GM12878 (cell line): ENCODE data around the gene PYGO2. TPM values are rescaled to one million over a fixed set of nuclear protein-coding genes. Genes with fewer than 3 reads are reported as not detected.

ENCODE experiments used
- ATAC-seq: fragments of 200-7000 bp; cut with Tn5 transposase; 3 replicates; pipeline ENCODE4 v1.9.1; 2020; ENCODE audit warnings: mild to moderate bottlenecking, moderate library complexity
- BruUV-seq: library from RNA; stranded (reverse); fragments of 400-500 nt; replicated peaks from 2 replicates; lab custom pipeline; 2021; lab: Mats Ljungman, UMichigan
- CTCF ChIA-PET: fragments of 300-600 bp; sonication (Branson Sonifier 250); formaldehyde crosslinking; extraction: SDS; loops from one replicate; lab custom pipeline; 2021; ENCODE audit warnings: inconsistent platforms; lab: Yijun Ruan, JAX
- POLR2A ChIA-PET: fragments of 350-600 bp; formaldehyde crosslinking; extraction: SDS; loops from one replicate; lab custom pipeline; 2021; ENCODE audit warnings: inconsistent platforms; lab: Charles Lee
- RAD21 ChIA-PET: fragments of 300-600 bp; sonication (Branson Sonifier 250); formaldehyde crosslinking; loops from one replicate; lab custom pipeline; 2023; ENCODE audit warnings: antibody characterized with exemption; ENCODE audit not compliant: unreplicated experiment; lab: Charles Lee
- SMC1A ChIA-PET: fragments of 300-600 bp; sonication (Branson Sonifier 250); formaldehyde crosslinking; loops from one replicate; lab custom pipeline; 2023; ENCODE audit not compliant: unreplicated experiment, uncharacterized antibody; lab: Charles Lee
- DNase-seq: peaks from one replicate; pipeline ENCODE4 v3.0.0-alpha.2; 2011; ENCODE audit warnings: low read depth, low spot score
- FAIRE-seq: peaks from 3 replicates; lab custom pipeline; 2011; peaks lifted over from hg19 to GRCh38; lab: Jason Lieb, UNC
- H2AFZ ChIP-seq: 2 replicates; pipeline ENCODE4 v1.6.0; 2011; ENCODE audit warnings: low read depth, low read length, control low read depth; ENCODE audit not compliant: control insufficient read depth
- H3K27ac ChIP-seq: 2 replicates; pipeline ENCODE4 v1.5.1; 2011; ENCODE audit warnings: control low read depth; ENCODE audit not compliant: control insufficient read depth, insufficient read depth
- H3K27me3 ChIP-seq, 2 experiments: replicated peaks in 1 of 2; 2 replicates each; pipeline versions ENCODE4 v1.6.0 to v1.6.1; 2011; ENCODE audit warnings: low read length in 1 of 2; ENCODE audit not compliant: control insufficient read depth in 2 of 2, insufficient read depth in 2 of 2
- H3K36me3 ChIP-seq, 2 experiments: 2 replicates each; pipeline ENCODE4 v1.5.1; 2011; ENCODE audit warnings: low read length in 1 of 2; ENCODE audit not compliant: control insufficient read depth in 2 of 2, insufficient read depth in 2 of 2
- H3K4me1 ChIP-seq: 2 replicates; pipeline ENCODE4 v1.6.1; 2011; ENCODE audit warnings: mild to moderate bottlenecking, low read length, moderate library complexity, mixed read lengths; ENCODE audit not compliant: control insufficient read depth, insufficient read depth
- H3K4me2 ChIP-seq: 2 replicates; pipeline ENCODE4 v1.6.0; 2011; ENCODE audit warnings: control low read depth; ENCODE audit not compliant: control insufficient read depth, insufficient read depth
- H3K4me3 ChIP-seq: fragments of 200-600 bp; sonication (generic); 2 replicates; pipeline ENCODE4 v1.5.1; 2016
- H3K79me2 ChIP-seq: 2 replicates; pipeline ENCODE4 v1.6.0; 2011; ENCODE audit warnings: low read length; ENCODE audit not compliant: control insufficient read depth, insufficient read depth
- H3K9ac ChIP-seq: 2 replicates; pipeline ENCODE4 v1.8.0; 2011; ENCODE audit warnings: low read length, control low read depth, mixed read lengths; ENCODE audit not compliant: control insufficient read depth, insufficient read depth
- H3K9me3 ChIP-seq: replicated peaks from 3 replicates; pipeline ENCODE4 v1.5.1; 2011; ENCODE audit warnings: mild to moderate bottlenecking, low read length; ENCODE audit not compliant: control insufficient read depth, insufficient read depth
- H4K20me1 ChIP-seq: 2 replicates; pipeline ENCODE4 v1.6.0; 2011; ENCODE audit not compliant: control insufficient read depth, insufficient read depth
- BACH1 ChIP-seq: fragments of 450-650 bp; IDR thresholded peaks from 2 replicates; pipeline ENCODE4 v1.6.1; 2017; ENCODE audit warnings: mild to moderate bottlenecking, borderline replicate concordance
- CEBPB ChIP-seq, 2 experiments: fragments of 150-350 bp in 1 of 2; IDR thresholded peaks; 2 replicates each; pipeline ENCODE4 v1.6.1; 2012 to 2014; ENCODE audit warnings: low read depth in 2 of 2, low read length in 2 of 2, borderline replicate concordance in 1 of 2, inconsistent platforms in 1 of 2
- EZH2 ChIP-seq: IDR thresholded peaks from 2 replicates; pipeline ENCODE4 v1.6.1; 2012; ENCODE audit warnings: low read depth, mild to moderate bottlenecking, control low read depth, inconsistent platforms, low read length, borderline replicate concordance; ENCODE audit not compliant: control insufficient read depth
- MXI1 ChIP-seq: fragments of 150-350 bp; IDR thresholded peaks from 2 replicates; pipeline ENCODE4 v1.6.1; 2011; ENCODE audit warnings: low read depth, mild to moderate bottlenecking, inconsistent platforms, low read length, improper control_type of control experiment
- PAX5 ChIP-seq: IDR thresholded peaks from 2 replicates; pipeline ENCODE4 v1.6.1; 2011; ENCODE audit warnings: low read depth, low read length, borderline replicate concordance
- RBBP5 ChIP-seq: fragments of 200-600 bp; sonication (generic); conservative IDR thresholded peaks from 2 replicates; pipeline ENCODE4 v1.6.1; 2016
- ZBED1 ChIP-seq: IDR thresholded peaks from 2 replicates; pipeline ENCODE4 v1.6.1; 2016; ENCODE audit warnings: borderline replicate concordance
- WGBS: methylation state at CpG from one replicate; pipeline ENCODE4 v1.1.6; 2016; ENCODE audit warnings: low lambda C conversion rate; ENCODE audit not compliant: insufficient replicate concordance, insufficient coverage; ENCODE audit errors: missing lambda C conversion rate; 5-methylcytosine and 5-hydroxymethylcytosine counted together
- in situ Hi-C: fragments of 300-500 bp; cut with MboI; formaldehyde crosslinking; loops from 9 replicates; pipeline ENCODE4 v1.14.3; 2018; ENCODE audit warnings: mixed read lengths
- intact Hi-C: fragments of 100-400 bp; cut with micrococcal nuclease; formaldehyde crosslinking; loops from one replicate; pipeline ENCODE4 v1.14.2; 2022; ENCODE audit not compliant: unreplicated experiment
- polyA plus RNA-seq, 11 experiments: library from polyadenylated mRNA; depleted of rRNA in 4 of 11; unstranded in 6 of 11; stranded (reverse) in 5 of 11; fragments of >200 nt; fragmentation: Nextera tagmentation in 4 of 11; fragmentation: Illumina TruSeq in 1 of 11; extraction: Ambion mirVana in 4 of 11; extraction: Trizol in 1 of 11; gene quantifications; 1 replicate in 1 of 11; 2 replicates in 10 of 11; pipeline versions ENCODE4 v1.2.1 to v1.2.3, GENCODE V29; 2011 to 2016; ENCODE audit warnings: inconsistent platforms in 2 of 11, missing spikeins in 2 of 11, low read depth in 1 of 11
- total RNA-seq, 4 experiments: library from RNA; depleted of rRNA in 3 of 4; stranded (reverse); fragments of >200 nt in 3 of 4; fragmentation: Illumina TruSeq in 1 of 4; extraction: Trizol in 1 of 4; gene quantifications; 2 replicates each; pipeline versions ENCODE4 v1.2.1 to v1.2.3, GENCODE V29; 2013 to 2021
- TF ChIP-seq, protein P1 (sequence below): fragments of 450-650 bp; formaldehyde crosslinking; IDR thresholded peaks from 2 replicates; pipeline ENCODE4 v1.5.0; 2022; ENCODE audit warnings: mild to moderate bottlenecking, missing genetic modification characterization
- TF ChIP-seq, protein P2 (sequence below): fragments of 450-650 bp; IDR thresholded peaks from 2 replicates; pipeline ENCODE4 v1.6.1; 2017; ENCODE audit warnings: borderline replicate concordance

Gene PYGO2
- total and polyA plus RNA-seq, 10 of the 15 experiments (the other 5 are each of a cell fraction or from before 2014, with no cell fraction given), result 8.1 to 33.8 (median 23.5) TPM

DNA sequence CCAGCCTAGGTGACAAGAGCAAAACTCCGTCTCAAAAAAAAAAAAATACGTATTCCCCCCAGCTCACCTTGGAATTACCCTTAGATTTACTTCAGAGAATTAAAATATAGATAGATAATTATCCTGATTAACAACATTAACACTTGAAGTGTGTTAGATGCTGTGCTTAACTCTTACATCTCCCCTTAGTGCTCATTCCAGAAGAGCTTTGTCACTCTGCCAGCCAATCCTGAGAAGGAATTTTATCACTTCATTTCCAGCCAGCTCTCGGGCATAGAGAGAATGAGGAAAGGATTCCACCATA is 10.6 kb upstream of the PYGO2 start:
- CTCF ChIA-PET, result interaction anchor here (0.6 to 20.6 kb wide), 8 partner anchors 10 to 45 kb away, joined by 3 to 226 read pairs (median 4); partner anchors contain the start of genes LENEP, PBXIP1, PYGO2 and ZBTB7B
- SMC1A ChIA-PET, result interaction anchor here (1.4 to 3.2 kb wide), 4 partner anchors 11 to 102 kb away, joined by 3 to 21 read pairs (median 5); partner anchors contain the start of genes FLAD1, KCNN3 and PBXIP1
- WGBS, result 97% methylated on average over 3 of the region's 3 CpGs
- no peaks in the 10 kb centered on the region for H3K27me3 ChIP-seq
- peaks cover 28% of the 10 kb centered on the region for H3K4me1 ChIP-seq
- no peaks in the 10 kb centered on the region for H4K20me1 ChIP-seq
- DNase-seq (no peak), ATAC-seq (no peak), FAIRE-seq (no peak)
- no TSS peak for BruUV-seq
- H3K79me2 ChIP-seq, result peaks cover 65% of the 10 kb centered on the region
- no peaks in the 10 kb centered on the region for H3K9me3 ChIP-seq
- H3K36me3 ChIP-seq, result peaks cover 4 to 8% of the 10 kb centered on the region in 2 experiments; a peak in 3 of 4 replicates
- POLR2A ChIA-PET, result interaction anchor here (0.6 to 9.8 kb wide), 7 partner anchors 11 to 301 kb away, joined by 3 to 140 read pairs (median 4); partner anchors contain the start of genes CLK2, FLAD1, PBXIP1 and PMVK
- peak overlapping the region; percentile 88 for H3K4me2 ChIP-seq
- intact Hi-C loops, result loop anchor here (5.0 kb wide), 1 partner anchor 90 kb away; the partner anchor contains the start of gene EFNA4
- no peak overlapping the region for H3K4me3 ChIP-seq
- in situ Hi-C loops, result no loop called here
- H2AFZ ChIP-seq, result no peak overlapping the region
- no peak overlapping the region for H3K9ac ChIP-seq
- TF ChIP-seq RBBP5 (no peak), EZH2 (no peak), ZBED1 (no peak), BACH1 (no peak), PAX5 (no peak), MXI1 (no peak), CEBPB (IDR thresholded peaks at IDR 0.05; ENCODE audit: borderline replicate concordance in 1 of 2, low read depth in 2 of 2, low read length in 2 of 2) (no peak)
- TF ChIP-seq, protein P1, sequence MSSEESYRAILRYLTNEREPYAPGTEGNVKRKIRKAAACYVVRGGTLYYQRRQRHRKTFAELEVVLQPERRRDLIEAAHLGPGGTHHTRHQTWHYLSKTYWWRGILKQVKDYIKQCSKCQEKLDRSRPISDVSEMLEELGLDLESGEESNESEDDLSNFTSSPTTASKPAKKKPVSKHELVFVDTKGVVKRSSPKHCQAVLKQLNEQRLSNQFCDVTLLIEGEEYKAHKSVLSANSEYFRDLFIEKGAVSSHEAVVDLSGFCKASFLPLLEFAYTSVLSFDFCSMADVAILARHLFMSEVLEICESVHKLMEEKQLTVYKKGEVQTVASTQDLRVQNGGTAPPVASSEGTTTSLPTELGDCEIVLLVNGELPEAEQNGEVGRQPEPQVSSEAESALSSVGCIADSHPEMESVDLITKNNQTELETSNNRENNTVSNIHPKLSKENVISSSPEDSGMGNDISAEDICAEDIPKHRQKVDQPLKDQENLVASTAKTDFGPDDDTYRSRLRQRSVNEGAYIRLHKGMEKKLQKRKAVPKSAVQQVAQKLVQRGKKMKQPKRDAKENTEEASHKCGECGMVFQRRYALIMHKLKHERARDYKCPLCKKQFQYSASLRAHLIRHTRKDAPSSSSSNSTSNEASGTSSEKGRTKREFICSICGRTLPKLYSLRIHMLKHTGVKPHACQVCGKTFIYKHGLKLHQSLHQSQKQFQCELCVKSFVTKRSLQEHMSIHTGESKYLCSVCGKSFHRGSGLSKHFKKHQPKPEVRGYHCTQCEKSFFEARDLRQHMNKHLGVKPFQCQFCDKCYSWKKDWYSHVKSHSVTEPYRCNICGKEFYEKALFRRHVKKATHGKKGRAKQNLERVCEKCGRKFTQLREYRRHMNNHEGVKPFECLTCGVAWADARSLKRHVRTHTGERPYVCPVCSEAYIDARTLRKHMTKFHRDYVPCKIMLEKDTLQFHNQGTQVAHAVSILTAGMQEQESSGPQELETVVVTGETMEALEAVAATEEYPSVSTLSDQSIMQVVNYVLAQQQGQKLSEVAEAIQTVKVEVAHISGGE, result no peak
- TF ChIP-seq, protein P2, sequence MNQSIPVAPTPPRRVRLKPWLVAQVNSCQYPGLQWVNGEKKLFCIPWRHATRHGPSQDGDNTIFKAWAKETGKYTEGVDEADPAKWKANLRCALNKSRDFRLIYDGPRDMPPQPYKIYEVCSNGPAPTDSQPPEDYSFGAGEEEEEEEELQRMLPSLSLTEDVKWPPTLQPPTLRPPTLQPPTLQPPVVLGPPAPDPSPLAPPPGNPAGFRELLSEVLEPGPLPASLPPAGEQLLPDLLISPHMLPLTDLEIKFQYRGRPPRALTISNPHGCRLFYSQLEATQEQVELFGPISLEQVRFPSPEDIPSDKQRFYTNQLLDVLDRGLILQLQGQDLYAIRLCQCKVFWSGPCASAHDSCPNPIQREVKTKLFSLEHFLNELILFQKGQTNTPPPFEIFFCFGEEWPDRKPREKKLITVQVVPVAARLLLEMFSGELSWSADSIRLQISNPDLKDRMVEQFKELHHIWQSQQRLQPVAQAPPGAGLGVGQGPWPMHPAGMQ, result no peak
- no peak overlapping the region for H3K27ac ChIP-seq
- RAD21 ChIA-PET, result interaction anchor here (0.9 to 2.8 kb wide), 4 partner anchors 11 to 27 kb away, joined by 3 to 20 read pairs (median 9); partner anchors contain the start of genes FLAD1 and PYGO2
